ENCODE data around the gene SUGCT. TPM values are rescaled to one million over a fixed set of nuclear protein-coding genes. Genes with fewer than 3 reads are reported as not detected.

SUGCT gene
- polyA plus RNA-seq, 1 experiment: 12.5 TPM

GRCh38 chr7:40439686-40440085 lies 304.9 kb downstream of the SUGCT start:
- Histone ChIP-seq H3K27ac (ENCODE audit: low read depth, low read length) (no peak overlapping the region), H3K27me3 (ENCODE audit: control insufficient read depth, insufficient read depth, low read length) (no peaks in the 10 kb centered on the region), H3K4me3 (ENCODE audit: low read depth, low read length) (no peak overlapping the region), H3K9me3 (ENCODE audit: control insufficient read depth, insufficient read depth, low read length) (no peaks in the 10 kb centered on the region; the same call in 1 of the 2 replicates)
- no peak for DNase-seq (ENCODE audit: low read depth, low spot score)
- POLR2A ChIA-PET: no interaction called here
- no peak for TF ChIP-seq CTCF (IDR thresholded peaks at IDR 0.05; ENCODE audit: low read depth, low read length)
- CTCF ChIA-PET: no interaction called here

- Histone ChIP-seq H3K27me3 (ENCODE audit: control insufficient read depth, insufficient read depth, low read length) (no peaks in the 10 kb centered on the region), H3K27ac (ENCODE audit: low read depth, low read length) (no peak overlapping the region), H3K9me3 (ENCODE audit: control insufficient read depth, insufficient read depth, low read length) (no peaks in the 10 kb centered on the region), H3K4me3 (ENCODE audit: low read depth, low read length) (no peak overlapping the region)
- CTCF ChIA-PET: no interaction called here
- TF ChIP-seq CTCF (IDR thresholded peaks at IDR 0.05; ENCODE audit: low read depth, low read length): no peak
- POLR2A ChIA-PET: no interaction called here
- no peak for DNase-seq (ENCODE audit: low read depth, low spot score)
Observed at GRCh38 chr7:40447345-40447744, 312.5 kb downstream of the SUGCT start.

- ChIA-PET POLR2A (no interaction called here), CTCF (interaction anchor here (1.0 kb wide), 1 partner anchor 223 kb away, joined by 4 read pairs; no protein-coding TSS in a partner anchor)
- no peak for DNase-seq (ENCODE audit: low read depth, low spot score)
- H3K27ac ChIP-seq (ENCODE audit: low read depth, low read length): no peak overlapping the region
- no peaks in the 10 kb centered on the region for H3K9me3 ChIP-seq (ENCODE audit: control insufficient read depth, insufficient read depth, low read length)
- TF ChIP-seq CTCF (IDR thresholded peaks at IDR 0.05; ENCODE audit: low read depth, low read length): no peak
- no peaks in the 10 kb centered on the region for H3K27me3 ChIP-seq (ENCODE audit: control insufficient read depth, insufficient read depth, low read length)
- no peak overlapping the region for H3K4me3 ChIP-seq (ENCODE audit: low read depth, low read length)
Observed at GRCh38 chr7:40455485-40455884, 320.7 kb downstream of the SUGCT start.

GRCh38 chr7:40457776-40458480 lies 323.1 kb downstream of the SUGCT start:
- ChIA-PET POLR2A (interaction anchor here (0.6 kb wide), 1 partner anchor 918 kb away, joined by 5 read pairs; no protein-coding TSS in a partner anchor), CTCF (no interaction called here)
- Histone ChIP-seq H3K27me3 (ENCODE audit: control insufficient read depth, insufficient read depth, low read length) (no peaks in the 10 kb centered on the region), H3K27ac (ENCODE audit: low read depth, low read length) (no peak overlapping the region), H3K4me3 (ENCODE audit: low read depth, low read length) (no peak overlapping the region), H3K9me3 (ENCODE audit: control insufficient read depth, insufficient read depth, low read length) (no peaks in the 10 kb centered on the region)
- DNase-seq (ENCODE audit: low read depth, low spot score): no peak
- no peak for TF ChIP-seq CTCF (IDR thresholded peaks at IDR 0.05; ENCODE audit: low read depth, low read length)

GRCh38 chr7:40463446-40463845 lies 328.6 kb downstream of the SUGCT start:
- no peaks in the 10 kb centered on the region for H3K27me3 ChIP-seq (ENCODE audit: control insufficient read depth, insufficient read depth, low read length)
- no peaks in the 10 kb centered on the region for H3K9me3 ChIP-seq (ENCODE audit: control insufficient read depth, insufficient read depth, low read length)
- no peak for DNase-seq (ENCODE audit: low read depth, low spot score)
- ChIA-PET CTCF (no interaction called here), POLR2A (no interaction called here)
- no peak for TF ChIP-seq CTCF (IDR thresholded peaks at IDR 0.05; ENCODE audit: low read depth, low read length)
- H3K27ac ChIP-seq (ENCODE audit: low read depth, low read length): no peak overlapping the region
- no peak overlapping the region for H3K4me3 ChIP-seq (ENCODE audit: low read depth, low read length)

All from AG04450 (cell line).